Nephron (organoid): ENCODE data around the gene DNAAF3.

Experiments used
- H3K27ac Mint-ChIP-seq, 3 experiments: 2 replicates each; pipeline ENCODE4 v1.8.0; 2020; ENCODE audit warnings: mixed read lengths in 3 of 3, mild to moderate bottlenecking in 2 of 3, moderate library complexity in 1 of 3
- H3K27me3 Mint-ChIP-seq: 2 replicates; pipeline ENCODE4 v1.8.0; 2021; ENCODE audit warnings: low read depth, mild to moderate bottlenecking, moderate library complexity, mixed read lengths
- H3K36me3 Mint-ChIP-seq: 2 replicates; pipeline ENCODE4 v1.8.0; 2020; ENCODE audit warnings: low read depth, mixed read lengths
- H3K4me1 Mint-ChIP-seq: 2 replicates; pipeline ENCODE4 v1.8.0; 2020; ENCODE audit warnings: mixed read lengths
- H3K4me3 Mint-ChIP-seq, 3 experiments: 2 replicates each; pipeline ENCODE4 v1.8.0; 2020; ENCODE audit warnings: mild to moderate bottlenecking in 3 of 3, mixed read lengths in 3 of 3, moderate library complexity in 2 of 3
- H3K9me3 Mint-ChIP-seq: 2 replicates; pipeline ENCODE4 v1.8.0; 2020; ENCODE audit warnings: mixed read lengths
- TF ChIP-seq, protein P1 (sequence below), 3 experiments: fragments of 200-600 bp; sonication (generic); IDR thresholded peaks; one replicate each; pipeline ENCODE4 v1.5.0; 2021; ENCODE audit warnings: antibody characterized with exemption in 3 of 3; ENCODE audit not compliant: unreplicated experiment in 3 of 3

Gene DNAAF3

DNA sequence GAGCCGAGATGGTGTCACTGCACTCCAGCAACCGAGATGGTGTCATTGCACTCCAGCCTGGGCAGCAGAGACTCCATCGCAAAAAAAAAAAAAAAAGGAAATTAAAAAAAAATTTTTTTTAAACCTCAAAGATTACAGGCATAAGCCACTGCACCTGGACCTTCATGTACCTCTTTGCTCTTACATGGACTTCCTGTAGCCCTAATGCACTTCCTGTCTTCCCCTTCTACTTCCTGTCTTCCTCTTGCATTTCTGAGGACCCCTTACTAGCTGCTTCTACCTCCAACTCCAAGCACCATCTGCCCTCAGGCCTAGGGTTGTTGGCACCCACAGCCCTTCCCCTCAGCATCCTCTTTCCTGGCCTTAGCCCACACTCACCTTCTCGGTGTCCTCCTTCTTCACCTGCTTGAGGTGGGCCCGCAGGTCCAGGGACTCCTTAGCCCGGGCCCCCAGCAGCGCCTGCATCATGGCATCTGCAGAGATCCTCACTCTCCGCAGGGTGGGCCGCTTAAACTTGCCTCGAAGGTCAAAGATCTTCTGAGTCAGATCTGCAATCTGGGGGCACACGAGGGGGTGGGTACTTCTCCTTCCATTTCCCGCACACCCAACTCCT is 12.7 kb downstream of the DNAAF3 start:
- H3K9me3 Mint-ChIP-seq: no peaks in the 10 kb centered on the region
- TF ChIP-seq, protein P1, sequence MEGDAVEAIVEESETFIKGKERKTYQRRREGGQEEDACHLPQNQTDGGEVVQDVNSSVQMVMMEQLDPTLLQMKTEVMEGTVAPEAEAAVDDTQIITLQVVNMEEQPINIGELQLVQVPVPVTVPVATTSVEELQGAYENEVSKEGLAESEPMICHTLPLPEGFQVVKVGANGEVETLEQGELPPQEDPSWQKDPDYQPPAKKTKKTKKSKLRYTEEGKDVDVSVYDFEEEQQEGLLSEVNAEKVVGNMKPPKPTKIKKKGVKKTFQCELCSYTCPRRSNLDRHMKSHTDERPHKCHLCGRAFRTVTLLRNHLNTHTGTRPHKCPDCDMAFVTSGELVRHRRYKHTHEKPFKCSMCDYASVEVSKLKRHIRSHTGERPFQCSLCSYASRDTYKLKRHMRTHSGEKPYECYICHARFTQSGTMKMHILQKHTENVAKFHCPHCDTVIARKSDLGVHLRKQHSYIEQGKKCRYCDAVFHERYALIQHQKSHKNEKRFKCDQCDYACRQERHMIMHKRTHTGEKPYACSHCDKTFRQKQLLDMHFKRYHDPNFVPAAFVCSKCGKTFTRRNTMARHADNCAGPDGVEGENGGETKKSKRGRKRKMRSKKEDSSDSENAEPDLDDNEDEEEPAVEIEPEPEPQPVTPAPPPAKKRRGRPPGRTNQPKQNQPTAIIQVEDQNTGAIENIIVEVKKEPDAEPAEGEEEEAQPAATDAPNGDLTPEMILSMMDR (IDR thresholded peaks at IDR 0.05; ENCODE audit: unreplicated experiment in 3 of 3): no peak
- peaks cover 45% of the 10 kb centered on the region for H3K27me3 Mint-ChIP-seq
- peaks cover 3% of the 10 kb centered on the region for H3K36me3 Mint-ChIP-seq
- H3K27ac Mint-ChIP-seq: no peak overlapping the region
- peaks cover 48% of the 10 kb centered on the region for H3K4me1 Mint-ChIP-seq
- no peak overlapping the region for H3K4me3 Mint-ChIP-seq

DNA sequence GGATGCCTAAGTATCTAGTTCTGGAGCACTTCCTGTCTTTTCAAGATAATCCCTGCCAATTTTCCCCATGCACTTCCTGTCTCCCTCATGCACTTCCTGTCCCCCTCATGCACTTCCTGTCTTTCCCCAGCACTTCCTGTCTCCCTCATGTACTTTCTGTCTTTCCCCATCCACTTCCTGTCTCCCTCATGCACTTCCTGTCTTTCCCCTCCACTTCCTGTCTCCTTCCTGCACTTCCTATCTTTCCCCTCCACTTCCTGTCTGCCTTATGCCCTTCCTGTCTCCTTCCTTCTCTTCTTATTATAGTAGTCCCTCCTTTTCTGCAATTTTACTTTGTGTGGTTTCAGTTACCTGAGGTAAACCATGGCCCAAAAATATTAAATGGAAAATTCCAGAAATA is 14.4 kb downstream of the DNAAF3 start:
- TF ChIP-seq, protein P1 (IDR thresholded peaks at IDR 0.05; ENCODE audit: unreplicated experiment in 3 of 3): no peak
- Mint-ChIP-seq H3K4me1 (peaks cover 48% of the 10 kb centered on the region), H3K4me3 (no peak overlapping the region), H3K27ac (peak overlapping the region in 1 of 3 experiments; percentile 51), H3K27me3 (peaks cover 53% of the 10 kb centered on the region), H3K9me3 (no peaks in the 10 kb centered on the region), H3K36me3 (peaks cover 3% of the 10 kb centered on the region)

DNA sequence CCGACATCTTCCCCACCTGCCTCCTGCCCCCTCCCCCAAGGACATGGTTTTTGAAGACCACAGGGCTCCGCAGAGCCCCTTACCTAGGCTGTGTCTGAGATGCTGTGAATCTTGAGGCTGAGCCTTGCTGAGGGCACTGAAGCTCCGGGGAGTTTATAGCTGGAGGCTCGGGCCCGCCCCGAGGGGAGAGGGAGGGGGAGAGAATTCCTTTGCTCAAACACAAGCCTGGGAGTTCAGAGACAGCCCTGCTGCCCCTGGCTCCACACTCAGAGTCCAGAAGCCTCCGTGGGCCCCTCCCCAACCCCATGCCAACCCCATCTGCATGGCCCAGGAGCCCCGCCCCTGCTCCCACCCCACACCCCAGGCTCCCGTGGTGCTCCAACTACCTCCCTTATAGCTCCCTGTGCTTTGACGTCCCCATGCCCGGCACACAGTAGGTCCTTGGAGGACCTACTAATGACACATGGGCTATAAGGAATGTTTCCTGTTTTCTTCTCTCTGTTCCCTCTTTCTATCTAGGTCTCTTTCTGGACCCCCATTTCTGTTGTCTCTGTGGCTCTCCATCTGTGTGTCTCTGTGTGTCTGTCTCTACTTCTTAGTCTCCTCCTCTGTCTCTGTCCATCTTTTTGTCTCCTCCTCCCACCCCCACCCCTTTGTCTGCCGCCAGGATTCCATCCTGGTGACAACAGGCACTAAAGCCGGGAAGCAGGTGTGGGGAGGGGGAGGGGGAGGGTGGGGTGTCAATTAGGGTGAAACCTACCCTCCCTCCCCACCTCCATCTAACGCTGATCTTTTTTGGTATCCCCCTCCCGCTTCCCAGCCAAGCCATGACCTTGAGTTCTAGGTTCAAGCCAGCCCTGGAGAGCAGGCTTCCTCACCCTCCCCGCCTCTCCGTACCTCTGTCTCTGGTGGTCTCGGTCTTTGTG is 17.1 kb downstream of the DNAAF3 start, which contains the start of gene TNNT1:
Gene TNNT1, minus strand, starts transcription at position 129 of the 926 bp plus-strand sequence. CDS start 2,049 bp downstream, outside the sequence.
- TF ChIP-seq, protein P1 (IDR thresholded peaks at IDR 0.05; ENCODE audit: unreplicated experiment in 3 of 3): no peak
- H3K27ac Mint-ChIP-seq: peak within 1 kb of the TSS; percentile 41 to 95 (median 83)
- H3K9me3 Mint-ChIP-seq: no peaks in the 10 kb centered on the region
- peaks cover 62% of the 10 kb centered on the region for H3K27me3 Mint-ChIP-seq
- H3K4me3 Mint-ChIP-seq: peak within 1 kb of the TSS; percentile 76 to 97 (median 88)
- H3K4me1 Mint-ChIP-seq: peaks cover 44% of the 10 kb centered on the region
- H3K36me3 Mint-ChIP-seq: peaks cover 3% of the 10 kb centered on the region

DNA sequence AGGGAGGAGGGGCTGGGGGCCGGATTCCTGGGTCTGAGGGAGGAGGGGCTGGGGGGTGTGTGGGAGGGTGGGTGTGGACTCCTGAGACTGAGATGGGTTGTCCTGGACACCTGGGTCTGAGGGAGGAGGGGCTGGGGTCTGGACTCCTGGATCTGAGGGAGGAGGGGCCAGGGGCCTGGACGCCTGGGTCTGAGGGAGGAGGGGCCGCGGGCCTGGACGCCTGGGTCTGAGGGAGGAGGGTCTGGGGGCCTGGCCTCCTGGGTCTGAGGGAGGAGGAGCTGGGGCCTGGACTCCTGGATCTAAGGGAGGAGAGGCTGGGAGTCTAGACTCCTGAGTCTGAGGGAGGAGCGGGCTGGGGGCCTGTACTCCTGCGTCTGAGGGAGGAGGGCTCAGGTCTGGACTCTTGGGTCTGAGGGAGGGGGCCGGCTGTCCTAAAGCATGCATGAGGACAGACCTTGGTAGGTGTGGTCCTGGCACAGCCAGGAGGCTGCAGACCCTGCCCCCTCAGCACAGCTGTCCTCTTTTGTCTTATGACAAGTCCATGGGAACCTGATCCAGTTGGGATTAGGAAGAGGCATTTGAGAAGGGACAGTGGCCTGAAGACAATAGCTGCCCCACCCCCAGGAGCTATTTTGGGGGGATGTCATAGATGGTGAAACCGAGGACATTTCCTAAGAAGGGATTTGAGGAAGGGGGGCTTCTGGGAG is 18.7 kb downstream of the DNAAF3 start:
- peak overlapping the region; percentile 76 to 97 (median 88) for H3K4me3 Mint-ChIP-seq
- peak overlapping the region in 1 of 3 experiments; percentile 41 for H3K27ac Mint-ChIP-seq
- peaks cover 71% of the 10 kb centered on the region for H3K27me3 Mint-ChIP-seq
- no peaks in the 10 kb centered on the region for H3K9me3 Mint-ChIP-seq
- H3K4me1 Mint-ChIP-seq: peaks cover 39% of the 10 kb centered on the region
- TF ChIP-seq, protein P1 (IDR thresholded peaks at IDR 0.05; ENCODE audit: unreplicated experiment in 3 of 3): no peak
- H3K36me3 Mint-ChIP-seq: peaks cover 3% of the 10 kb centered on the region

DNA sequence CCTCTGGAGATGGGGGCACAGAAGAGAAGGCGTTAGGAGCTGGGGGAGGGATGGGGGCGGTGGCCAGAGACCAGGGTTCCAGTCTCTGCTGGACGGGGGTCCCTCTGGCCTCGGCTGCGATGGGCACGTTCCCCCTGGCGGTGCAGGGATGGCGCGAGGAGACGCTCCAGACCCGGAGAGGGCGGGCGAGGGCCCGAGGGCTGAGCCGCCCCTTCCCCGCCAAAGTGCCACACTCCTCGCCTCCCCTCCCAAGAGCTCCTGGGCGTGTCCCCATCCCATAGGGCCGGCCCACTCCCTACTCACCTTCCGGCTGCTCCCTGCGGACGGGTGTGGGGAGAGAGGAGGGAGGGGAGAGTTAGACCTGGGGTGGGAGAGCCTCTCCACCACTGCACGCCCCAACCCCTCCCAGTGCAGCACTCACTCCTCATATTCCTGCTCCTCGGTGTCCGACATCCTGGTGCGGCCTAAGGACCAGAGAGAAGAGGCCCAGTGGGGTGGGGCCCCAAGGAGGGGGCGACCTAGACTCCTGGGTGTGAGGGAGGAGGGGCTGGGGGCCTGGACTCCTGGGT is 19.6 kb downstream of the DNAAF3 start:
- peaks cover 3% of the 10 kb centered on the region for H3K36me3 Mint-ChIP-seq
- TF ChIP-seq, protein P1 (IDR thresholded peaks at IDR 0.05; ENCODE audit: unreplicated experiment in 3 of 3): no peak
- H3K4me3 Mint-ChIP-seq: peak overlapping the region; percentile 57 to 97 (median 66)
- peaks cover 71% of the 10 kb centered on the region for H3K27me3 Mint-ChIP-seq
- no peaks in the 10 kb centered on the region for H3K9me3 Mint-ChIP-seq
- peaks cover 37% of the 10 kb centered on the region for H3K4me1 Mint-ChIP-seq
- no peak overlapping the region for H3K27ac Mint-ChIP-seq
